ENCODE data around the gene TBC1D21.

- TF ChIP-seq, protein P1, sequence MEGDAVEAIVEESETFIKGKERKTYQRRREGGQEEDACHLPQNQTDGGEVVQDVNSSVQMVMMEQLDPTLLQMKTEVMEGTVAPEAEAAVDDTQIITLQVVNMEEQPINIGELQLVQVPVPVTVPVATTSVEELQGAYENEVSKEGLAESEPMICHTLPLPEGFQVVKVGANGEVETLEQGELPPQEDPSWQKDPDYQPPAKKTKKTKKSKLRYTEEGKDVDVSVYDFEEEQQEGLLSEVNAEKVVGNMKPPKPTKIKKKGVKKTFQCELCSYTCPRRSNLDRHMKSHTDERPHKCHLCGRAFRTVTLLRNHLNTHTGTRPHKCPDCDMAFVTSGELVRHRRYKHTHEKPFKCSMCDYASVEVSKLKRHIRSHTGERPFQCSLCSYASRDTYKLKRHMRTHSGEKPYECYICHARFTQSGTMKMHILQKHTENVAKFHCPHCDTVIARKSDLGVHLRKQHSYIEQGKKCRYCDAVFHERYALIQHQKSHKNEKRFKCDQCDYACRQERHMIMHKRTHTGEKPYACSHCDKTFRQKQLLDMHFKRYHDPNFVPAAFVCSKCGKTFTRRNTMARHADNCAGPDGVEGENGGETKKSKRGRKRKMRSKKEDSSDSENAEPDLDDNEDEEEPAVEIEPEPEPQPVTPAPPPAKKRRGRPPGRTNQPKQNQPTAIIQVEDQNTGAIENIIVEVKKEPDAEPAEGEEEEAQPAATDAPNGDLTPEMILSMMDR (conservative IDR thresholded peaks at IDR 0.05; ENCODE audit: low read depth, low read length): no peak
- TF ChIP-seq POLR2A (IDR thresholded peaks at IDR 0.05; ENCODE audit: low read depth, low read length) (no peak), MXI1 (IDR thresholded peaks at IDR 0.05; ENCODE audit: borderline replicate concordance, low read depth, low read length) (no peak), CEBPB (IDR thresholded peaks at IDR 0.05; ENCODE audit: low read depth, low read length) (no peak), FOS (IDR thresholded peaks at IDR 0.05; ENCODE audit: low read depth, low read length) (no peak), MAZ (IDR thresholded peaks at IDR 0.05; ENCODE audit: borderline replicate concordance, low read depth, low read length) (no peak), NFE2L2 (IDR thresholded peaks at IDR 0.05; ENCODE audit: low read depth, low read length) (no peak)
- TF ChIP-seq, protein P2, sequence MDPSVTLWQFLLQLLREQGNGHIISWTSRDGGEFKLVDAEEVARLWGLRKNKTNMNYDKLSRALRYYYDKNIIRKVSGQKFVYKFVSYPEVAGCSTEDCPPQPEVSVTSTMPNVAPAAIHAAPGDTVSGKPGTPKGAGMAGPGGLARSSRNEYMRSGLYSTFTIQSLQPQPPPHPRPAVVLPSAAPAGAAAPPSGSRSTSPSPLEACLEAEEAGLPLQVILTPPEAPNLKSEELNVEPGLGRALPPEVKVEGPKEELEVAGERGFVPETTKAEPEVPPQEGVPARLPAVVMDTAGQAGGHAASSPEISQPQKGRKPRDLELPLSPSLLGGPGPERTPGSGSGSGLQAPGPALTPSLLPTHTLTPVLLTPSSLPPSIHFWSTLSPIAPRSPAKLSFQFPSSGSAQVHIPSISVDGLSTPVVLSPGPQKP (IDR thresholded peaks at IDR 0.05; ENCODE audit: borderline replicate concordance, low read depth, low read length): no peak
Measured at GRCh38 chr15:73849641-73850040, 23.7 kb upstream of the TBC1D21 start.

All from IMR-90 (cell line).